H1 (cell line): ENCODE measurements around the gene NR2F6. TPM values are rescaled to one million over a fixed set of nuclear protein-coding genes. Genes with fewer than 3 reads are reported as not detected.

Experiments used
- CTCF ChIA-PET: fragments of 300-600 bp; sonication (Branson Sonifier 250); formaldehyde crosslinking; loops from one replicate; lab custom pipeline; 2021; ENCODE audit not compliant: partially characterized antibody; lab: Charles Lee
- POLR2A ChIA-PET: fragments of 300-600 bp; sonication (Branson Sonifier 250); formaldehyde crosslinking; loops from one replicate; lab custom pipeline; 2021; ENCODE audit warnings: inconsistent platforms; ENCODE audit not compliant: partially characterized antibody; lab: Charles Lee
- DNase-seq, 2 experiments: peaks; one replicate each; pipeline versions ENCODE4 v3.0.0 to v3.0.0-alpha.2; 2010 to 2022; ENCODE audit warnings: low spot score in 2 of 2, low read depth in 1 of 2, mixed read lengths in 1 of 2
- FAIRE-seq: peaks from 2 replicates; lab custom pipeline; 2011; peaks lifted over from hg19 to GRCh38; lab: Jason Lieb, UNC
- H2AFZ ChIP-seq: 2 replicates; pipeline ENCODE4 v1.8.1; 2012; ENCODE audit warnings: low read length, inconsistent platforms
- H2AK5ac ChIP-seq: 2 replicates; pipeline ENCODE4 v1.6.1; 2013; ENCODE audit warnings: low read depth, low read length
- H2BK120ac ChIP-seq: replicated peaks from 2 replicates; pipeline ENCODE3; 2013; ENCODE audit warnings: low read depth, low read length, inconsistent platforms
- H2BK12ac ChIP-seq: 2 replicates; pipeline ENCODE4 v1.6.1; 2013; ENCODE audit warnings: low read depth, low read length
- H2BK15ac ChIP-seq: 2 replicates; pipeline ENCODE4 v1.6.1; 2013; ENCODE audit warnings: low read length
- H2BK20ac ChIP-seq: 2 replicates; pipeline ENCODE4 v1.6.1; 2013; ENCODE audit warnings: low read length
- H2BK5ac ChIP-seq: 2 replicates; pipeline ENCODE4 v1.6.1; 2013; ENCODE audit warnings: low read depth, low read length
- H3K14ac ChIP-seq: 2 replicates; pipeline ENCODE4 v1.6.1; 2013; ENCODE audit warnings: inconsistent platforms; ENCODE audit not compliant: insufficient read length
- H3K18ac ChIP-seq: 2 replicates; pipeline ENCODE4 v1.6.1; 2013; ENCODE audit warnings: low read length; ENCODE audit errors: extremely low read depth
- H3K23ac ChIP-seq: 2 replicates; pipeline ENCODE4 v1.6.1; 2013; ENCODE audit warnings: inconsistent platforms; ENCODE audit not compliant: insufficient read length
- H3K23me2 ChIP-seq: 2 replicates; pipeline ENCODE4 v1.6.1; 2013; ENCODE audit warnings: low read depth, low read length
- H3K27ac ChIP-seq: 2 replicates; pipeline ENCODE4 v1.6.1; 2011; ENCODE audit warnings: low read depth, low read length, inconsistent platforms
- H3K27me3 ChIP-seq, 4 experiments: replicated peaks in 1 of 4; 1 replicate in 1 of 4; 2 replicates in 3 of 4; pipeline versions ENCODE4 v1.6.1 to v1.8.1; 2011 to 2013; ENCODE audit warnings: low read length in 3 of 4, mild to moderate bottlenecking in 3 of 4, inconsistent platforms in 2 of 4, mixed read lengths in 2 of 4, moderate library complexity in 1 of 4; ENCODE audit not compliant: control insufficient read depth in 3 of 4, insufficient read depth in 3 of 4; ENCODE audit errors: extremely low read depth in 1 of 4
- H3K36me3 ChIP-seq, 4 experiments: 2 replicates each; pipeline versions ENCODE4 v1.6.1 to v1.8.1; 2011 to 2013; ENCODE audit warnings: mild to moderate bottlenecking in 4 of 4, low read length in 3 of 4, moderate library complexity in 2 of 4, control low read depth in 1 of 4, inconsistent platforms in 1 of 4; ENCODE audit not compliant: insufficient read depth in 4 of 4, control insufficient read depth in 2 of 4
- H3K4ac ChIP-seq: replicated peaks from 2 replicates; pipeline ENCODE3; 2013; ENCODE audit warnings: low read length, low read depth, mixed read lengths, inconsistent platforms; ENCODE audit not compliant: insufficient read length
- H3K4me1 ChIP-seq, 4 experiments: replicated peaks in 1 of 4; 1 replicate in 1 of 4; 2 replicates in 3 of 4; pipeline versions ENCODE4 v1.6.1 to v1.8.1; 2011 to 2013; ENCODE audit warnings: low read length in 3 of 4, inconsistent platforms in 2 of 4, mixed read lengths in 1 of 4; ENCODE audit not compliant: insufficient read depth in 4 of 4, control insufficient read depth in 3 of 4
- H3K4me2 ChIP-seq, 2 experiments: 2 replicates each; pipeline versions ENCODE4 v1.6.1 to v1.8.1; 2011 to 2013; ENCODE audit warnings: low read depth in 2 of 2, low read length in 2 of 2, control low read depth in 1 of 2, inconsistent platforms in 1 of 2, mild to moderate bottlenecking in 1 of 2; ENCODE audit not compliant: insufficient read depth in 1 of 2
- H3K4me3 ChIP-seq, 4 experiments: fragments of 200-600, 300-600 bp in 1 of 4; sonication (generic), shearing (Covaris generic), sonication (Bioruptor Twin) in 1 of 4; 2 replicates each; pipeline versions ENCODE4 v1.5.1 to v1.8.1; 2011 to 2016; ENCODE audit warnings: low read length in 4 of 4, low read depth in 3 of 4, control low read depth in 2 of 4, inconsistent platforms in 2 of 4, mild to moderate bottlenecking in 2 of 4, mixed read lengths in 1 of 4, moderate library complexity in 1 of 4; ENCODE audit not compliant: insufficient read depth in 2 of 4; ENCODE audit errors: extremely low read depth in 1 of 4
- H3K56ac ChIP-seq: replicated peaks from 2 replicates; pipeline ENCODE3; 2013; ENCODE audit warnings: low read depth, mild to moderate bottlenecking, mixed read lengths, low read length, inconsistent platforms; ENCODE audit not compliant: insufficient read length
- H3K79me1 ChIP-seq: 2 replicates; pipeline ENCODE4 v1.6.1; 2013; ENCODE audit warnings: low read depth, low read length, control low read depth
- H3K79me2 ChIP-seq, 2 experiments: 2 replicates each; pipeline versions ENCODE4 v1.6.1 to v1.8.1; 2012 to 2013; ENCODE audit warnings: low read length in 2 of 2, mild to moderate bottlenecking in 2 of 2, inconsistent platforms in 1 of 2; ENCODE audit not compliant: insufficient read depth in 2 of 2, control insufficient read depth in 1 of 2
- H3K9ac ChIP-seq, 4 experiments: replicated peaks in 1 of 4; 1 replicate in 1 of 4; 2 replicates in 3 of 4; pipeline versions ENCODE4 v1.6.1 to v1.8.1; 2011 to 2013; ENCODE audit warnings: low read depth in 3 of 4, low read length in 3 of 4, control low read depth in 2 of 4, mild to moderate bottlenecking in 2 of 4, moderate library complexity in 2 of 4, inconsistent platforms in 1 of 4; ENCODE audit errors: extremely low read depth in 1 of 4
- H3K9me3 ChIP-seq, 2 experiments: 2 replicates each; pipeline versions ENCODE4 v1.6.1 to v1.8.1; 2012 to 2013; ENCODE audit warnings: mild to moderate bottlenecking in 2 of 2, moderate library complexity in 2 of 2, control low read depth in 1 of 2, inconsistent platforms in 1 of 2, low read depth in 1 of 2, low read length in 1 of 2, mixed read lengths in 1 of 2; ENCODE audit not compliant: insufficient read depth in 2 of 2
- H4K20me1 ChIP-seq, 2 experiments: replicated peaks in 1 of 2; 2 replicates each; pipeline versions ENCODE3 to v1.8.1; 2011 to 2013; ENCODE audit warnings: inconsistent platforms in 2 of 2, low read length in 2 of 2, mild to moderate bottlenecking in 1 of 2; ENCODE audit not compliant: insufficient read depth in 2 of 2, control insufficient read depth in 1 of 2
- H4K5ac ChIP-seq: 2 replicates; pipeline ENCODE4 v1.6.1; 2013; ENCODE audit warnings: low read length, low read depth, mixed read lengths, inconsistent platforms; ENCODE audit not compliant: insufficient read length
- H4K8ac ChIP-seq: 2 replicates; pipeline ENCODE4 v1.8.0; 2013; ENCODE audit warnings: mild to moderate bottlenecking, moderate library complexity, low read length, inconsistent platforms; ENCODE audit not compliant: insufficient read depth; ENCODE audit errors: extremely low read depth
- H4K91ac ChIP-seq: replicated peaks from 2 replicates; pipeline ENCODE3; 2013; ENCODE audit warnings: low read length, mixed read lengths, inconsistent platforms; ENCODE audit not compliant: insufficient read length
- EGR1 ChIP-seq: IDR thresholded peaks from 2 replicates; pipeline ENCODE4 v1.6.1; 2011; ENCODE audit warnings: low read depth, low read length, borderline replicate concordance
- PHF8 ChIP-seq: fragments of 200-600 bp; sonication (generic); conservative IDR thresholded peaks from 2 replicates; pipeline ENCODE4 v1.7.1; 2012; ENCODE audit warnings: low read depth, mild to moderate bottlenecking, inconsistent platforms, low read length, moderate library complexity
- POLR2AphosphoS5 ChIP-seq: IDR thresholded peaks from 2 replicates; pipeline ENCODE4 v1.6.1; 2011; ENCODE audit warnings: low read depth, low read length
- POU5F1 ChIP-seq: IDR thresholded peaks from 2 replicates; pipeline ENCODE4 v1.6.1; 2011; ENCODE audit warnings: low read depth, mild to moderate bottlenecking, low read length, moderate library complexity
- TAF1 ChIP-seq: IDR thresholded peaks from 2 replicates; pipeline ENCODE4 v1.6.1; 2011; ENCODE audit warnings: mild to moderate bottlenecking, low read depth, low read length
- WGBS, 2 experiments: shearing (Covaris generic) in 1 of 2; methylation state at CpG; one replicate each; pipeline versions ENCODE4 v1.1.6 to v1.1.7; 2013 to 2015; ENCODE audit warnings: low lambda C conversion rate in 2 of 2, mixed read lengths in 2 of 2, inconsistent platforms in 1 of 2, low coverage in 1 of 2, missing lambda C conversion rate in 1 of 2; ENCODE audit not compliant: insufficient replicate concordance in 2 of 2, insufficient coverage in 1 of 2, insufficient read length in 1 of 2; ENCODE audit errors: extremely low coverage in 1 of 2, missing lambda C conversion rate in 1 of 2; 5-methylcytosine and 5-hydroxymethylcytosine counted together
- long read RNA-seq, 2 experiments: library from RNA in 1 of 2; library from capped mRNA in 1 of 2; stranded (forward); transcript quantifications; one replicate each; pipeline ENCODE4 v2.0.0, GENCODE V29; 2021; ENCODE audit warnings: inconsistent platforms in 1 of 2
- polyA minus RNA-seq, 3 experiments: library from RNA; depleted of rRNA, polyadenylated mRNA; stranded (reverse); fragments of >200 nt; gene quantifications; 1 replicate in 2 of 3; 2 replicates in 1 of 3; pipeline ENCODE4 v1.2.3, GENCODE V29; 2011
- polyA plus RNA-seq, 7 experiments: library from polyadenylated mRNA; depleted of rRNA in 3 of 7; stranded (reverse) in 5 of 7; unstranded in 2 of 7; fragments of >200 nt in 5 of 7; fragments of 200-250 nt in 2 of 7; gene quantifications; 1 replicate in 5 of 7; 2 replicates in 1 of 7; 4 replicates in 1 of 7; pipeline versions ENCODE4 v1.2.1 to v1.2.3, GENCODE V29; 2011 to 2013; ENCODE audit warnings: missing spikeins in 2 of 7, mixed read lengths in 2 of 7
- total RNA-seq: library from RNA; stranded (reverse); fragmentation: NEBNext Ultra II Directional; extraction: Animal tissue kit (Norgen Biotek cat#: 25700); gene quantifications from 2 replicates; pipeline ENCODE4 v1.2.1, GENCODE V29; 2021

The NR2F6 gene
- total RNA-seq = 114 and 121 TPM in 2 replicates
- 99.7 and 147 TPM in 2 replicates for polyA plus RNA-seq (2011; rRNA removed)
- polyA plus RNA-seq (2011; cell fraction: cytosol; rRNA removed) = 99.1 TPM
- 109 TPM for polyA plus RNA-seq (2011; cell fraction: nucleus; rRNA removed)
- 37.1 to 70.0 TPM (median 67.4 TPM) in 4 replicates for polyA plus RNA-seq (2012, experiment 1 of 2)
- 49.4 TPM for polyA plus RNA-seq (2012, experiment 2 of 2)
- 80.9 TPM for polyA plus RNA-seq (2013, experiment 1 of 2)
- polyA plus RNA-seq (2013, experiment 2 of 2) = 80.6 TPM
- polyA minus RNA-seq (2011; rRNA and poly(A)+ RNA removed) = 13.6 and 23.1 TPM in 2 replicates
- polyA minus RNA-seq (2011; cell fraction: cytosol; rRNA and poly(A)+ RNA removed) = 72.8 TPM
- 43.6 TPM for polyA minus RNA-seq (2011; cell fraction: nucleus; rRNA and poly(A)+ RNA removed)
- long read RNA-seq, experiment 1, transcript NR2F6-201 (4 exons, 2,404 nt) = major isoform, 33 of 152 reads
- long read RNA-seq, experiment 1, partial matches to known transcripts = 118 of 152 reads
- long read RNA-seq, experiment 1, other reads (novel, unspliced or antisense) = 1 of 152 reads
- long read RNA-seq, experiment 2, partial matches to known transcripts = 3 of 3 reads
- long read RNA-seq, experiment 2, other reads (novel, unspliced or antisense) = 0 of 3 reads

GRCh38 chr19:17245535-17245984, at the start of gene NR2F6:
Gene NR2F6, minus strand, starts transcription at chr19:17245919. Its CDS starts 699 bp downstream, at chr19:17245220.
- H2BK120ac ChIP-seq = peak within 1 kb of the TSS; percentile 72
- peak within 1 kb of the TSS; percentile 97 for H4K8ac ChIP-seq
- 0 out of 2 replicates have a peak within 1 kb of the TSS, but pooled peaks have one; percentile 48 for H2BK20ac ChIP-seq
- H2BK12ac ChIP-seq = peak within 1 kb of the TSS; percentile 80; the same call in 1 of the 2 replicates
- peak within 1 kb of the TSS; percentile 92 for H3K4ac ChIP-seq
- H4K20me1 ChIP-seq = peaks cover 12 to 13% of the 10 kb centered on the region in 2 experiments
- peaks cover 3 to 34% (median 25%) of the 10 kb centered on the region in 4 experiments for H3K4me1 ChIP-seq
- H4K91ac ChIP-seq = peak within 1 kb of the TSS; percentile 75
- H3K23me2 ChIP-seq = peaks cover 2% of the 10 kb centered on the region; the same call in 1 of the 2 replicates
- ChIA-PET POLR2A (interaction anchor here (6.4 kb wide), 1 partner anchor 15 kb away, joined by 118 read pairs; the partner anchor contains the start of gene OCEL1), CTCF (interaction anchor here (1.4 kb wide), 1 partner anchor 21 kb away, joined by 3 read pairs; the partner anchor contains the start of gene BABAM1)
- H3K4me2 ChIP-seq = peak within 1 kb of the TSS; percentile 74 to 94
- no peak within 1 kb of the TSS for H3K14ac ChIP-seq
- H2BK5ac ChIP-seq = peak within 1 kb of the TSS; percentile 91; the same call in 1 of the 2 replicates
- H3K27ac ChIP-seq = peak within 1 kb of the TSS; percentile 92; the same call in 1 of the 2 replicates
- peak within 1 kb of the TSS; percentile 96 for H3K56ac ChIP-seq
- peaks cover 12% of the 10 kb centered on the region for H3K79me1 ChIP-seq
- no peaks in the 10 kb centered on the region for H3K9me3 ChIP-seq
- H3K9ac ChIP-seq = peak within 1 kb of the TSS; percentile 0 to 71 (median 66); a peak in 6 of 7 replicates
- no peak within 1 kb of the TSS for H2AFZ ChIP-seq
- H3K18ac ChIP-seq = peak within 1 kb of the TSS; percentile 87
- peak within 1 kb of the TSS; percentile 95 for H4K5ac ChIP-seq
- H3K36me3 ChIP-seq = no peaks in the 10 kb centered on the region; a peak in 2 of 8 replicates
- no peak for TF ChIP-seq POU5F1
- 0 out of 2 replicates have a peak, but pooled peaks have one; percentile 23 for TF ChIP-seq TAF1
- TF ChIP-seq POLR2AphosphoS5 = 0 out of 2 replicates have a peak, but pooled peaks have one; percentile 32
- TF ChIP-seq PHF8 = 0 out of 2 replicates have a peak, but pooled peaks have one; percentile 3
- TF ChIP-seq EGR1 = no peak
- H3K23ac ChIP-seq = no peak within 1 kb of the TSS
- no peak within 1 kb of the TSS for H2AK5ac ChIP-seq
- H3K4me3 ChIP-seq = peak within 1 kb of the TSS; percentile 68 to 83 (median 78)
- no peak within 1 kb of the TSS; the same call in 1 of the 2 replicates for H2BK15ac ChIP-seq
- no peak for FAIRE-seq
- H3K27me3 ChIP-seq = no peaks in the 10 kb centered on the region
- peaks cover 26 to 47% of the 10 kb centered on the region in 2 experiments; a peak in 3 of 4 replicates for H3K79me2 ChIP-seq
- 4% methylated on average over 14 of the region's 72 CpGs; no CpG with 5 or more reads in 1 of the 2 experiments for WGBS, 2 experiments
- no peak for DNase-seq
